ENCODE results near the gene SESN1.

DNA sequence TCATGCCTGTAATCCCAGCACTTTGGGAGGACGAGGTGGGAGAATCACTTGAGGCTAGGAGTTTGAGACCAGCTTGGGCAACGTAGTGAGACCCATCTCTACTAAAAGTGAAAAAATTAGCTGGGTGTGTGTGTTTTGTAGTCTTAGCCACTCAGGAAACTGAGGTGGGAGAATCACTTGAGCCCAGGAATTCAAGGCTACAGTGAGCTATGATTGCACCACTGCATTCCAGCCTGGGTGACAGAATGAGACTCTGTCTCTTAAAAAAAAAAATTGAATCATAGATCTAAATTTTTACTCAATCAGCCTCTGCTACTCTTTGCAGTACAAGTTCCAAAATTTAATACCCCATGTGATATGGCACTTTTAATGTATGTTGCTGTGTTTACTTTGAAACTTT is 124.9 kb downstream of the SESN1 start:
- no peak for TF ChIP-seq ZNF274 (IDR thresholded peaks at IDR 0.05; ENCODE audit: low read depth, low read length)
- no peak for TF ChIP-seq YY1 (IDR thresholded peaks at IDR 0.05; ENCODE audit: insufficient read depth, insufficient read length)
